H1 (cell line): ENCODE measurements around the gene BTBD1. TPM values are rescaled to one million over a fixed set of nuclear protein-coding genes. Genes with fewer than 3 reads are reported as not detected.

Experiments
- BACH1 ChIP-seq: IDR thresholded peaks from 2 replicates; pipeline ENCODE4 v1.6.1; 2012; ENCODE audit warnings: low read length, improper control_type of control experiment
- BCL11A ChIP-seq, 2 experiments: IDR thresholded peaks; one replicate each; pipeline ENCODE4 v1.6.1; 2011; ENCODE audit warnings: low read depth in 2 of 2, low read length in 2 of 2, mild to moderate bottlenecking in 2 of 2
- JUN ChIP-seq: IDR thresholded peaks from 2 replicates; pipeline ENCODE4 v1.6.1; 2011; ENCODE audit warnings: low read depth, mild to moderate bottlenecking, improper control_type of control experiment, low read length
- NRF1 ChIP-seq: IDR thresholded peaks from 2 replicates; pipeline ENCODE4 v1.6.1; 2011; ENCODE audit warnings: mild to moderate bottlenecking, low read depth, low read length, improper control_type of control experiment
- POLR2AphosphoS5 ChIP-seq: IDR thresholded peaks from 2 replicates; pipeline ENCODE4 v1.6.1; 2011; ENCODE audit warnings: low read depth, low read length
- SIRT6 ChIP-seq: IDR thresholded peaks from one replicate; pipeline ENCODE4 v1.7.1; 2012; ENCODE audit warnings: low read length, inconsistent platforms
- SIX5 ChIP-seq: IDR thresholded peaks from 2 replicates; pipeline ENCODE4 v1.6.1; 2011; ENCODE audit warnings: mild to moderate bottlenecking, low read depth, low read length
- TAF7 ChIP-seq: optimal IDR thresholded peaks from 2 replicates; pipeline ENCODE3; 2011; ENCODE audit warnings: low read depth, mild to moderate bottlenecking, inconsistent platforms, low read length, moderate library complexity, borderline replicate concordance
- polyA plus RNA-seq, 7 experiments: library from polyadenylated mRNA; depleted of rRNA in 3 of 7; stranded (reverse) in 5 of 7; unstranded in 2 of 7; fragments of >200 nt in 5 of 7; fragments of 200-250 nt in 2 of 7; gene quantifications; 1 replicate in 5 of 7; 2 replicates in 1 of 7; 4 replicates in 1 of 7; pipeline versions ENCODE4 v1.2.1 to v1.2.3, GENCODE V29; 2011 to 2013; ENCODE audit warnings: missing spikeins in 2 of 7, mixed read lengths in 2 of 7
- total RNA-seq: library from RNA; stranded (reverse); fragmentation: NEBNext Ultra II Directional; extraction: Animal tissue kit (Norgen Biotek cat#: 25700); gene quantifications from 2 replicates; pipeline ENCODE4 v1.2.1, GENCODE V29; 2021

Gene BTBD1
- total and polyA plus RNA-seq, 2 of the 8 experiments (the other 6 are each of a cell fraction or from before 2014, with no cell fraction given), result 18.6 to 39.5 TPM

GRCh38 chr15:83082730-83083386 lies 15.8 kb upstream of the BTBD1 start (continued):
- TF ChIP-seq NRF1 (no peak), TAF7 (no peak), BACH1 (no peak), BCL11A (IDR thresholded peaks at IDR 0.05; ENCODE audit: low read depth in 2 of 2, low read length in 2 of 2) (no peak), SIX5 (no peak), SIRT6 (no peak), JUN (no peak), POLR2AphosphoS5 (no peak)
